OCI-LY7 (cell line): Measurements from ENCODE around the gene RNASE9.

Source experiments
- EZH2phosphoT487 ChIP-seq: fragments of 200-600 bp; sonication (generic); IDR thresholded peaks from 2 replicates; pipeline ENCODE4 v1.6.1; 2018; ENCODE audit warnings: low read depth, borderline replicate concordance, mild to moderate bottlenecking, mixed run types, antibody characterized with exemption, low read length, moderate library complexity, mixed read lengths
- TF ChIP-seq, protein P1 (sequence below): fragments of 200-600 bp; sonication (generic); conservative IDR thresholded peaks from 2 replicates; pipeline ENCODE4 v1.5.1; 2014; ENCODE audit warnings: mild to moderate bottlenecking, antibody characterized with exemption, low read length, moderate library complexity, mixed read lengths

- TF ChIP-seq, protein P1, sequence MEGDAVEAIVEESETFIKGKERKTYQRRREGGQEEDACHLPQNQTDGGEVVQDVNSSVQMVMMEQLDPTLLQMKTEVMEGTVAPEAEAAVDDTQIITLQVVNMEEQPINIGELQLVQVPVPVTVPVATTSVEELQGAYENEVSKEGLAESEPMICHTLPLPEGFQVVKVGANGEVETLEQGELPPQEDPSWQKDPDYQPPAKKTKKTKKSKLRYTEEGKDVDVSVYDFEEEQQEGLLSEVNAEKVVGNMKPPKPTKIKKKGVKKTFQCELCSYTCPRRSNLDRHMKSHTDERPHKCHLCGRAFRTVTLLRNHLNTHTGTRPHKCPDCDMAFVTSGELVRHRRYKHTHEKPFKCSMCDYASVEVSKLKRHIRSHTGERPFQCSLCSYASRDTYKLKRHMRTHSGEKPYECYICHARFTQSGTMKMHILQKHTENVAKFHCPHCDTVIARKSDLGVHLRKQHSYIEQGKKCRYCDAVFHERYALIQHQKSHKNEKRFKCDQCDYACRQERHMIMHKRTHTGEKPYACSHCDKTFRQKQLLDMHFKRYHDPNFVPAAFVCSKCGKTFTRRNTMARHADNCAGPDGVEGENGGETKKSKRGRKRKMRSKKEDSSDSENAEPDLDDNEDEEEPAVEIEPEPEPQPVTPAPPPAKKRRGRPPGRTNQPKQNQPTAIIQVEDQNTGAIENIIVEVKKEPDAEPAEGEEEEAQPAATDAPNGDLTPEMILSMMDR = no peak
- TF ChIP-seq EZH2phosphoT487 = no peak
These were observed 52.5 kb downstream of the RNASE9 start for GRCh38 chr14:20508367-20508766.
